ENCODE results near the gene ELMOD2.

DNA sequence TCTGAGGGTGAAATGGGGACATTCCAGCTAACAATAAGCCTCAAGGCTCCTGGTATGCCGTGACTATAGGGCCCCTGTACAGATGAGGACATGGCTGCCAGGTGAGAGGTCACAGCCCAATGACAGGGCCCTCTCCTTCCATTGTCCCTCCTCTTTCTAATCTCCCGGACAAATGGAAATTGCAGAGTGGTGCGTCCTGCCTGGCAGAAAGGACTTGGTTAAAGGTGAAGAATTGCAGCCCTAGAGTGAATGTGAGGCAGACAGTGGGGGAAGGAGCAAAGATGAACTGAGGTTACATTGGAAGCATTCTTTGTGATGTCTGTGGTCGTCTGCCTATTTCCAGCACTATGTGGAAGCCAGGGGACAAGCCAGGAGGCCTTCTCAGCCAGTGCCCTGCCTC, 51.5 kb downstream of the ELMOD2 start:
- TF ChIP-seq ZSCAN23 (tag by site-specific recombination; IDR thresholded peaks at IDR 0.05) (no peak), ZNF121 (tag by site-specific recombination; IDR thresholded peaks at IDR 0.05) (no peak), ZNF292 (tag by site-specific recombination; IDR thresholded peaks at IDR 0.05; ENCODE audit: borderline replicate concordance, low read depth) (no peak), CTCF (tag by site-specific recombination; IDR thresholded peaks at IDR 0.05) (no peak), ZNF629 (tag by site-specific recombination; IDR thresholded peaks at IDR 0.05) (no peak), ZNF302 (tag by site-specific recombination; IDR thresholded peaks at IDR 0.05; ENCODE audit: low read depth) (no peak), ZNF23 (tag by site-specific recombination; IDR thresholded peaks at IDR 0.05; ENCODE audit: borderline replicate concordance) (no peak), ZNF792 (tag by site-specific recombination; IDR thresholded peaks at IDR 0.05) (no peak), SP7 (tag by site-specific recombination; IDR thresholded peaks at IDR 0.05) (no peak), ZNF324 (tag by site-specific recombination; IDR thresholded peaks at IDR 0.05) (no peak), ZNF274 (IDR thresholded peaks at IDR 0.05; ENCODE audit: low read length) (no peak), ZNF274 (tag by site-specific recombination; IDR thresholded peaks at IDR 0.05; ENCODE audit: borderline replicate concordance) (no peak), ZNF830 (tag by site-specific recombination; IDR thresholded peaks at IDR 0.05; ENCODE audit: low read depth) (no peak), ZNF571 (tag by site-specific recombination; IDR thresholded peaks at IDR 0.05) (no peak)

All from HEK293 (cell line).